Measurements from ENCODE around the gene MLN.

Gene MLN

DNA sequence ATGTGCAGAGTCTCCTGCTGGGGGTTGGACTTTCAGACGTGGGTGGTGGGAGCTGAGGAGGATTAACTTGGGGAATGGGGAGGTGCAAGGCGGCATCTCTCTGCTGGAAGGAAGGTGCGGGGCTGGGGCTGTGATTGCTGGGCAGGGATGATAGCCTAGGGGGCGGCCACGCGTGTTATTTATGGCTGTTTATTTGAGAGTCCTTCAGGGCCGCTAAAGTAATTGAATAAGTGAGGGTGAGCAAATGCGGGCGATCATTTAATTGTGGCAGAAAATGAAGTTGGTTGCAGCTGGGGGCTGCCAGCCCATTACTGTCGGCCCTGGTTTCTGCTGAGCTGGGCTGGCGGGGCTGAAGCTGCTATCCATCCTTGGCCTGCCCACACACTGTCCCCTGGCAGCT is 49.6 kb downstream of the MLN start:
- Histone ChIP-seq H3K9me3 (ENCODE audit: insufficient read depth, low read length) (no peaks in the 10 kb centered on the region), H3K4me1 (ENCODE audit: insufficient read depth, insufficient read length) (peaks cover 6% of the 10 kb centered on the region), H3K4me3 (ENCODE audit: insufficient read length, low read depth) (no peak overlapping the region), H3K36me3 (ENCODE audit: insufficient read depth, insufficient read length, low read length) (no peaks in the 10 kb centered on the region), H3K27me3 (ENCODE audit: insufficient read depth, insufficient read length) (no peaks in the 10 kb centered on the region), H3K9ac (ENCODE audit: insufficient read length, low read depth) (no peak overlapping the region)
- TF ChIP-seq YY1 (IDR thresholded peaks at IDR 0.05; ENCODE audit: insufficient read depth, insufficient read length) = no peak
- TF ChIP-seq ZNF274 (IDR thresholded peaks at IDR 0.05; ENCODE audit: low read depth, low read length) = no peak
- TF ChIP-seq SUZ12 (IDR thresholded peaks at IDR 0.05; ENCODE audit: extremely low read depth, insufficient read depth, insufficient read length) = no peak
- DNase-seq (ENCODE audit: low read depth, low spot score) = no peak

DNA sequence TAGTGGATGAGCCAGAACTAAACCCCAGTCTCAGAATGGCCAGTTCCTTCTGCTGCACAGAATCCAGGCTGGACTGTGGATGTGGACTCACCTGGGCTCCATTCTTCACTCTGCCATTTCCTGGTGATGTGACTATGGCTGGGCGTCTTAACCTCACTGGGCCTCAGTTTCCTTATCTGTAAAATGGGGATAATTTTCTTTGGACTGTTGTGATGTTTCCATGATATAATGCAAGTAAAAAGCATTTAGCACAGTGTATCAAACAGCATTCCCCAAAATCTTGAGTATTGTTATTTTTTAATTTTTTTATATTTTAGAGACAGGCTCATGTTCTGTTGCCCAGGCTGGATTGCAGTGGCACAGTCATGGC is 51.2 kb downstream of the MLN start:
- H3K27me3 ChIP-seq (ENCODE audit: insufficient read depth, insufficient read length) = no peaks in the 10 kb centered on the region
- no peaks in the 10 kb centered on the region for H3K36me3 ChIP-seq (ENCODE audit: insufficient read depth, insufficient read length, low read length)
- no peaks in the 10 kb centered on the region for H3K9me3 ChIP-seq (ENCODE audit: insufficient read depth, low read length)
- TF ChIP-seq SUZ12 (IDR thresholded peaks at IDR 0.05; ENCODE audit: extremely low read depth, insufficient read depth, insufficient read length) (no peak), ZNF274 (IDR thresholded peaks at IDR 0.05; ENCODE audit: low read depth, low read length) (no peak), YY1 (IDR thresholded peaks at IDR 0.05; ENCODE audit: insufficient read depth, insufficient read length) (no peak)
- H3K9ac ChIP-seq (ENCODE audit: insufficient read length, low read depth) = no peak overlapping the region
- peaks cover 10% of the 10 kb centered on the region for H3K4me1 ChIP-seq (ENCODE audit: insufficient read depth, insufficient read length)
- no peak overlapping the region for H3K4me3 ChIP-seq (ENCODE audit: insufficient read length, low read depth)
- DNase-seq (ENCODE audit: low read depth, low spot score) = no peak

DNA sequence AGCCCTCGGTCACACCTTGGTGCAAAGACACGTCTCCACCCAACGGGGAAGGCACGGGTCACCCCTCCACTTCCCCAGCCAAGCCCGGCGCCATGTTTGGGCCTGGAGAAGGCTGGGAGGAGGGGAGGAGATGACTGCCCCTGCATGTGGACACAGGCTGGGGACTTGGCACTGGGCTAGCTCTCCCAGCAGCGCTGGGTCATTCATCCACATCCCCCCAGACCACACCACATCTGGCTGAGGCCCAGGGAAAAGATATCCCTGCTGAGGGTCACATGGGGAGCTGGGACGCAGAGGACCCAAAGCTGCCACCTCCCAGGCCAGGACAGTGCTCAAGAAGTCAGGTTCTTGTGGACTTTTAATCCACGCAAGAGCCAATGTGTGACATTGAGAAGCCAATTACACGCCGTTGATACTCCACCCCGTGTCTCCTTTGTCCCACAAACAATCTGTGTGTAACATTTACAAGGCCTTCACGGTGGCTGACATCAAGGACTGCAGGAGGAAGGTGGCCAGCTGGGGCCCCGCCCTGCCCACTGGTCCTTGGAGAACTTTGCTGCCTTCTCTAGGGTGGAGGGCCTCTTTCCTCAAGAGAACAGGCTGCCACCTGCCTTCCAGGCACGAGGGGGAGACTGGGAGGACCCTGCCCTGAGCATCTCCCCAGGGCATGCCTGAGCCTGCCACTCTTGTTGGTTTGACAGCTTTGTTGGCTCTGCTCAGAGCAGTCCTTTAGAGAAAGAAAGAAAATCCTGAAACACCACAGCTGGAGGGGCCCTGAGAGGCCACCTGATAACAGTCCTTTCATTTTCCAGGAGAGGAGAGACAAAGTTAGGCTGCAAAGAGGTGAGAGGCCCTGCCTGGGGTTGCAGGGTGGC is 51.8 kb downstream of the MLN start:
- H3K4me3 ChIP-seq (ENCODE audit: insufficient read length, low read depth) = no peak overlapping the region
- no peak for DNase-seq (ENCODE audit: low read depth, low spot score)
- TF ChIP-seq SUZ12 (IDR thresholded peaks at IDR 0.05; ENCODE audit: extremely low read depth, insufficient read depth, insufficient read length) = no peak
- TF ChIP-seq ZNF274 (IDR thresholded peaks at IDR 0.05; ENCODE audit: low read depth, low read length) = no peak
- no peak for TF ChIP-seq YY1 (IDR thresholded peaks at IDR 0.05; ENCODE audit: insufficient read depth, insufficient read length)
- no peak overlapping the region for H3K9ac ChIP-seq (ENCODE audit: insufficient read length, low read depth)
- H3K36me3 ChIP-seq (ENCODE audit: insufficient read depth, insufficient read length, low read length) = no peaks in the 10 kb centered on the region
- H3K27me3 ChIP-seq (ENCODE audit: insufficient read depth, insufficient read length) = no peaks in the 10 kb centered on the region
- H3K9me3 ChIP-seq (ENCODE audit: insufficient read depth, low read length) = no peaks in the 10 kb centered on the region
- H3K4me1 ChIP-seq (ENCODE audit: insufficient read depth, insufficient read length) = peaks cover 11% of the 10 kb centered on the region

DNA sequence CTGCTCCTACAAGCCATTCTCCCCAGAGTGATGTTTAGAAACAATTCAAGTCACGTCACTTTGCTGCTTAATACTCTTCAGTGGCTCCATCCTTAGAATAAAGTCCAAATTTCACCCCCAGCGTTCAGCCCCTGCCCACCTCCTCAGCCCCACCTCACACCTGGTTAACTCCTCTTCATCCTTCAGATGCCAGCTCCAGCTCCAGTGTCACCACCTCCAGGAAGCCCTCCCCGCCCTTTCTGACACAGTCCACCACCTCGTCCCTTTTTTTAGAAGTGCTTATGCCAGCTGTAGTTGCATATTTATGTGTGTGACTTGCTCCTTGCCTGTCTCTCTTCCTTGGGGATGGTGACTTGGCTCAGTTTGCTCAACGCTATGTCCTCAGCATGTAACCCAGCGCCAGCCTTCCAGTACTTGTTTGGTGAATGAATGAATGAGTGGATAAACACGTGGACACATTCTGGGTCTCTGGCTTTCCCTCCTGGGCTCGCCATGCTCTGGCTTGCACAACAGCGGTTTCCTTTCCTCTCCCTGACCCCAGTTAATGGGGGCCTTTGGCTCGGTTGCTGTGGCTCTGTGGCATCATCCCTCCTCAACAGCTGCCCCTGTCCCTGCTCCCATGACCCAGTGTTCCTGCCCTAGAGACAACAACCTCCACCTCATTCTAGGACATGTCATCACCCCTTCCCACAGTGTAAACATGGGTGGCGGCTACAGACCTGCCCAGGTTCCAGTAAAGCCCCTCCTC is 53.4 kb downstream of the MLN start:
- DNase-seq (ENCODE audit: low read depth, low spot score) = no peak
- no peaks in the 10 kb centered on the region for H3K36me3 ChIP-seq (ENCODE audit: insufficient read depth, insufficient read length, low read length)
- no peaks in the 10 kb centered on the region for H3K27me3 ChIP-seq (ENCODE audit: insufficient read depth, insufficient read length)
- H3K9me3 ChIP-seq (ENCODE audit: insufficient read depth, low read length) = no peaks in the 10 kb centered on the region
- no peak overlapping the region for H3K9ac ChIP-seq (ENCODE audit: insufficient read length, low read depth)
- no peak overlapping the region for H3K4me3 ChIP-seq (ENCODE audit: insufficient read length, low read depth)
- peaks cover 26% of the 10 kb centered on the region for H3K4me1 ChIP-seq (ENCODE audit: insufficient read depth, insufficient read length)
- TF ChIP-seq ZNF274 (IDR thresholded peaks at IDR 0.05; ENCODE audit: low read depth, low read length) (no peak), YY1 (IDR thresholded peaks at IDR 0.05; ENCODE audit: insufficient read depth, insufficient read length) (no peak), SUZ12 (IDR thresholded peaks at IDR 0.05; ENCODE audit: extremely low read depth, insufficient read depth, insufficient read length) (no peak)

DNA sequence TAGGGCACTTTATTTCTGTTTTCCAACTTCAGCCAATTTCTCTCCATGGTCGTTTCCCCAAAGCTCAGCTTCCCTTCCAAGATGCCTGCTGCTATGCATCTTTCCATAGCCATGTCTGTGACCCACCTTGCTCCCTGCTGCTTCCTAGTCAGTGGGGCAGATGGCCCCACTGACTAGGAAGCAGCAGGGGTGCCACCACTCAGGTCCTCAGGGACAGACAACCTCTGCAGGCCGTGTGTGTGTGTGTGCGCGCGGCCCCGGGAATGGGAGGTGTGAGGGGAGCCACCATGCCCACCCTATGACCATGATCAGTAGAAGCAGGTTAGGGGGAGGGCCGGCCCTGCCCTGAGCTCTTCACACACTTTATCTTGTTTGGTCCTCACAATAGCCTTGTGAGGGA is 54.4 kb downstream of the MLN start:
- H3K9ac ChIP-seq (ENCODE audit: insufficient read length, low read depth) = no peak overlapping the region
- DNase-seq (ENCODE audit: low read depth, low spot score) = no peak
- H3K4me1 ChIP-seq (ENCODE audit: insufficient read depth, insufficient read length) = peaks cover 30% of the 10 kb centered on the region

DNA sequence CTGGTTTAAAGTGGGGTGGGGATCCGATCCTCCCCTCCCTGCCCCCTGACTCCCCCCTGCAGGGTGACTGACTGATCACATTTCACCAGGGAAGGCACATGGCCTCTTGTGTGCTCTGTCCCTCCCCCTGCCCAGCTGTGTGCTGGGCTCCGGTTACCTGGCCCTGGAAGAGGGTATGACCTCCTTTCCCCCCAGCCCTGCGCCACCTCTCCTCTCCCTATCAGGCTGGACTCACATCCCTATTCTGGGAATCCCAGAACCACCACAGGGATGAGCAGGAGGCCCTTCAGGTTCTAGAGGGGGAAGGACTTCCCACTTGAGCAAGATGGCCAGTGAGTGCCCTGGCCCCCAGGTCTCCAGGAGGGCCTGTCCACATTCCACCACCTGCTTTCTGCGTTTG is 55.0 kb downstream of the MLN start:
- DNase-seq (ENCODE audit: low read depth, low spot score) = no peak
- Histone ChIP-seq H3K9me3 (ENCODE audit: insufficient read depth, low read length) (no peaks in the 10 kb centered on the region), H3K4me3 (ENCODE audit: insufficient read length, low read depth) (no peak overlapping the region), H3K36me3 (ENCODE audit: insufficient read depth, insufficient read length, low read length) (no peaks in the 10 kb centered on the region), H3K4me1 (ENCODE audit: insufficient read depth, insufficient read length) (peaks cover 30% of the 10 kb centered on the region), H3K27me3 (ENCODE audit: insufficient read depth, insufficient read length) (no peaks in the 10 kb centered on the region), H3K9ac (ENCODE audit: insufficient read length, low read depth) (no peak overlapping the region)
- TF ChIP-seq ZNF274 (IDR thresholded peaks at IDR 0.05; ENCODE audit: low read depth, low read length) (no peak), YY1 (IDR thresholded peaks at IDR 0.05; ENCODE audit: insufficient read depth, insufficient read length) (no peak), SUZ12 (IDR thresholded peaks at IDR 0.05; ENCODE audit: extremely low read depth, insufficient read depth, insufficient read length) (no peak)

More for the DNA sequence above, 54.4 kb downstream of the MLN start:
- Histone ChIP-seq H3K4me3 (ENCODE audit: insufficient read length, low read depth) (no peak overlapping the region), H3K36me3 (ENCODE audit: insufficient read depth, insufficient read length, low read length) (no peaks in the 10 kb centered on the region), H3K27me3 (ENCODE audit: insufficient read depth, insufficient read length) (no peaks in the 10 kb centered on the region), H3K9me3 (ENCODE audit: insufficient read depth, low read length) (no peaks in the 10 kb centered on the region)
- TF ChIP-seq SUZ12 (IDR thresholded peaks at IDR 0.05; ENCODE audit: extremely low read depth, insufficient read depth, insufficient read length) (no peak), YY1 (IDR thresholded peaks at IDR 0.05; ENCODE audit: insufficient read depth, insufficient read length) (no peak), ZNF274 (IDR thresholded peaks at IDR 0.05; ENCODE audit: low read depth, low read length) (no peak)

DNA sequence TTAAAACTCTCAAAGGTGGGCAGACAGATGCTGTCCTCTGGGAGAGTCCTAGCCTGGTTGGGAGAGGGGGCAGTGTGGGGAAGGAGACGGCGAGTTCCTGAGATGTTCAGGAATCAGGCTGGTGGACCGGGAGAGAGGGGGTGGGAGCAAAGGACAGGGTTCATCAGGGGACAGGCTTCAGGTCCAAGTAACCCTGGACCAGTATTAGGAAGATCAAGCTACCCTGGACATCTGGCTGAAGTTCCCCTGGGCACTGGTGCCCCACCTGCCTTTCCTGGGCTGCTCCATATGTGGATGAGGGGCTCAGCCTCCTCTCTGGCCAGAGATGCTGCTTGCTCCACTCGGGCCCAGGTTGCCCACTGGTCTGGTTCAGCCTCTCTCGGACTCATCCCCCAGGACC is 56.0 kb downstream of the MLN start:
- no peak for DNase-seq (ENCODE audit: low read depth, low spot score)
- peaks cover 30% of the 10 kb centered on the region for H3K4me1 ChIP-seq (ENCODE audit: insufficient read depth, insufficient read length)

More for the DNA sequence above, 56.0 kb downstream of the MLN start:
- no peak overlapping the region for H3K4me3 ChIP-seq (ENCODE audit: insufficient read length, low read depth)
- no peaks in the 10 kb centered on the region for H3K36me3 ChIP-seq (ENCODE audit: insufficient read depth, insufficient read length, low read length)
- H3K9me3 ChIP-seq (ENCODE audit: insufficient read depth, low read length) = no peaks in the 10 kb centered on the region
- H3K9ac ChIP-seq (ENCODE audit: insufficient read length, low read depth) = no peak overlapping the region
- TF ChIP-seq ZNF274 (IDR thresholded peaks at IDR 0.05; ENCODE audit: low read depth, low read length) = no peak
- TF ChIP-seq YY1 (IDR thresholded peaks at IDR 0.05; ENCODE audit: insufficient read depth, insufficient read length) = no peak
- TF ChIP-seq SUZ12 (IDR thresholded peaks at IDR 0.05; ENCODE audit: extremely low read depth, insufficient read depth, insufficient read length) = no peak
- no peaks in the 10 kb centered on the region for H3K27me3 ChIP-seq (ENCODE audit: insufficient read depth, insufficient read length)
